ENCODE results near the gene VSTM2L. TPM values are rescaled to one million over a fixed set of nuclear protein-coding genes. Genes with fewer than 3 reads are reported as not detected.
"Not testable (repeated sequence)": the region's sequence is repeated elsewhere in the genome, so short reads cannot be mapped to it uniquely, and the experiment has no call there.

VSTM2L gene
- polyA plus RNA-seq, 5 donors = 3.5 to 30.3 (median 6.6) TPM

GRCh38 chr20:37958856-37959520 is 56.1 kb downstream of the VSTM2L start:
- no peak for DNase-seq

DNA sequence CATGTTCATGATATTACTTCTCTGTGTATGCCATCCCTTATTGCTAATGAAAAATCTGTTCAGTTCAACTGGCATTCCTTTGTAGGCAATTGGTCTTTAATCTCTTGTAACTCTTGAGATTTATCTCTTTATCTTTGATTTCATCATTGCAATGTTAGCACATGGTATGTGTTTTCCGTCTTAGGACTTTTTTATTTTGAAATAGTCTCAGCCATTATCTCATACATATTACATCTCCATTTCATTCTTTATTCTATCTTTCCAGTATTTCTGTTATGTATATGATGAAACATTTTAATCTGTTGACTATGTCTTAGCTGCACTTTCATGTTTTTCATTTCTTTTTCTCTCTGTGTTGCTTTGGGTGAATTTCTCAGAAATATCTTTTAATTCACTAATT is 58.1 kb downstream of the VSTM2L start:
- no peak for DNase-seq

GRCh38 chr20:37963483-37963882 is 60.6 kb downstream of the VSTM2L start:
- DNase-seq = not testable (repeated sequence)

GRCh38 chr20:37968841-37969401 is 66.0 kb downstream of the VSTM2L start:
- no peak for DNase-seq

GRCh38 chr20:37969949-37970855 is 67.3 kb downstream of the VSTM2L start:
- DNase-seq = no peak

- DNase-seq = no peak
These were observed 67.9 kb downstream of the VSTM2L start for GRCh38 chr20:37970856-37971245.

DNA sequence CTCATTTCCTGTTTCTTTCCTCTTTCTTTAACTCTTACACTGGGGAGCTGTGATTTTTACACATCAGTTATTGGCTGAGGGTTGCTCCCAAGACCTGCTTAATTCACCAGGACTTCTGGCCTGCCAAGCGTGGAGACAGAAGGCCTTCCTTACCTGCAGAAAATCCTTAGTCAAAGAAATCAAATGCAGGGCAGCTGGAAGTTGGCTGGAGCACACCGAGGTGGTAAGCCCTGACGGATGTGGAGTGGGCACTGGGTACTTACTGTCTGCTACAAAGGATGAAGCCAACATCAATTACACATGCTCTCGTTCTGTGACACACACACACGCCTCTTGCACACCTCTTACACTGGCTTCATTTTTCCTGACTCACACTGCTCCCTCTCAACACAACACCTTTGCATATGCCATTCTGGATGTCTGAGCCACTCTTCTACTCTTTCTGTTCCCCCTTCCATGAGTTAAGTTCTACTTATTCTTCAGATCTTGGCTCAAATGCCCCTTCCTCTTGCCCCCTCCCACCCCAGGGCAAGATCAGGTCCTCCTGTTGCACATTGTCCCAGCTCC is 68.7 kb downstream of the VSTM2L start:
- no peak for DNase-seq

DNA sequence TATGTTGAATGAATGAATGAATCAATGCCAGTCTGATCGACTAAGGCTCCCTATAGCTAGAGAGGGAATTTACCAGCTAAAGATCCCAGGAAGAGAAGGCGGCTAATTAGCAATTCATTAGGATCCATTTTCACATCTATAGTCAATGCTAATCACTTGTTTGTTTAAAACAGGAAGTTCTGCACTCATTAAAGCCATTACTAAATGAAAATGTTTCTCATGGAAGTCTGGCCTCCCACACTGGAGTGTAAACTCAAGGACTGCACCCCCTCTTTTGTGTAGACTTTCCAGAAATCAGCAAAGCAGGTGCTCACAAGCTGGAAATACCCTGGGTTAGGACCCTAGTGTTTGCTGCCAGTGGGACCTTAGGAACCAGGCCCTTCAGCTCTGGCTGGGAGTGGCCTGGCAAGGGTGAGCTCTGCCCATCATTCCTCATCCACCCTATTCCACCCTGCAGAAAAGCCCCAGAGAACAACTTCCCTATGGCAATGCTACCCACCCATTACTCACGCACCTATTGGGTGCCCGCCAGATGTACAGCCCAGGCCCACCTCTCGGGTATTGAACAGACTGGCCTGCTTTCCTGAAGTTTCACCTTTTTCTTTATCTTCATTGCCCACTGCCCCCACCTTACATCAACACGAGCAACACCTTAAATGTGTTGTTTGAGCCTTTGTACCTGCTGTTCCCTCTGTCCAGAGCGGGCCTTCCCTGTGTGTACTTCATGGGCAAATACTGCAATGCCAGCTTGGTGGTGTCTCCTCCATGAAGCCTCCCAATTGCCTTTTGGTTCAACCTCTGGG is 69.5 kb downstream of the VSTM2L start:
- DNase-seq = no peak

- no peak for DNase-seq
These were observed 70.4 kb downstream of the VSTM2L start for GRCh38 chr20:37973059-37973910.

- DNase-seq = no peak
These were observed 74.0 kb downstream of the VSTM2L start for GRCh38 chr20:37976887-37977286.

DNA sequence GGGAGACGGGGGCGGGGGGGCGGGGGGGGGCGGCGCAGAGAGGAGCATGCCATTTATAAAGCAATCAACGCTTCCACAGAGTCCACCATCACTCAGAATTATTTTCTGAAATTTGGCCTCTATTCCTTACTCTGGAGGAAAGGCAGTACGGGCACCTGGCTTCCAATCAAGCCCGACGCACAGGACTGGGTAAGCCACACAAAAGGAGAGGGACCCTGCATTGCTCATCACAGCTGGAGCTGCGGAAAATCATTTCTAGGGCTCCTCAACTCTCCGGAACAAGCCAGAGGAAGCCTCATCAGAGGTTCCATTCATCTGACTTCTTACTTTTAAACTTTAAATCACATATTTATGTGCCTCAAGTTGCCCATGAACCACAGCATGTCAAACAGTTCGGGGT is 74.4 kb downstream of the VSTM2L start:
- no peak for DNase-seq

GRCh38 chr20:37977786-37978185 is 74.9 kb downstream of the VSTM2L start:
- DNase-seq = no peak

DNA sequence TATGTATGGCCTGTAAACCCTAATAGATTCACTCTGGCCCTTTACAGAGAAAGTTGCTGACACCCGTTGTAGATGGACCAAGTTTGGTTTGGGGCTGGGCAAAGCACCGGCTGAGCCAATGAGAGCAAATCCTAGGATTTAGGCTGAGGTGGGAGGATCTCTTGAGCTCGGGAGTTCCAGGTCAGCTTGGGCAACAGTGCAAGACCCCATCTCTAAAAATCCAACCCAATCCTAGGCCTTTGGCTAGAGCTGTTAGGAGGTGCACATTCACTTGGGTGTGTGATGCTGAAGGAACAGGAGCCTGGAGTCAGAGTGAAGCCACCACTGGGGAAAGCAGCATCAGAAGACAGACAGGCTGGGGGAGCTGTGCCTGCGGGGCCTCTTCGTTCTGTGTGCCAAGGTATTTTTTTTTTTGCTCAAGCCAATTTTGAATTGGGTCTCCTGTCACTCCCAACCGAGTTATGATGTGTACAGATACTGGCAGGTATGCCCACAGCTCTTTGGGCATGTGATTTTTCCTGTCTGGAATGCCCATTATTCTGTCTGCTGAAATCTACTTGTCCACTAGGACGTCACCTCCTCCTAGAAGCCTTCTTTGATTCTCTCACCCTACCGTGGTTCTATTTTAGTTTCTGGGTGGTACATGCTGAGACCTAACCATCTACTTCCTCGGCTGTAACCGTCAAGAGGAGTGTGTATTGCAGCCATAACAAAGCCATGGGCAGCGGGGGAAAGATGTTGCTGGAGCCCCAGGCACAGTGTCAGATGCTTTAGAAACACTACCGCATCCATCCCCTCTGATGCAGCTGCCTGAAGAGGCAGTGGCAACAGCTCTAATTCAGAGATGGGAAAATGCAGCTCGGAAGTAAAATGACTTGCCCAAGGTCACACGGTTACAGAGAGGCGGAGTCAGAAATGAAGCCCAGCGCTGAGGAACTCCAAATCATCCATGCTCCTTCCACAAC is 76.4 kb downstream of the VSTM2L start:
- DNase-seq = no peak

GRCh38 chr20:37980383-37980782 is 77.5 kb downstream of the VSTM2L start:
- DNase-seq = no peak

DNA sequence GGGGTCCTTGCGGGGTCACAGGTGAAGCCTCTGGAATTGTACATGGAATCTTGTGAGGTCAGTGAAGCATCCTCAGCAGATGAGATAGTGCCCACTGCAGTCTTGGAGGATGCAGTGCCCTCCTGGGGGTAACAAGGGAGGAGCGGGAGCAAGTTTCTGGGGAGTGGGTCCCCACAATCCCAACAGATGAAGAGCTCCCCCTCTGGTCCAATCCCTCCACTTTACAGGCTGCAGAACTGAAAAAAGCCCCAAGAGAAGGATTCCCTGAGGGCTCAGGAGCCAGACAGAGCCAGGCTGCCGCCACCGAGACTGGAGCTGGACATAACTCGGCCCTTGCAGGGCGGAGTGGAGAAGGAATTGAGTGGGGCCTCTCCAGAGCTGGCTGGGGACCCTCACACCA is 77.9 kb downstream of the VSTM2L start:
- DNase-seq = no peak

DNA sequence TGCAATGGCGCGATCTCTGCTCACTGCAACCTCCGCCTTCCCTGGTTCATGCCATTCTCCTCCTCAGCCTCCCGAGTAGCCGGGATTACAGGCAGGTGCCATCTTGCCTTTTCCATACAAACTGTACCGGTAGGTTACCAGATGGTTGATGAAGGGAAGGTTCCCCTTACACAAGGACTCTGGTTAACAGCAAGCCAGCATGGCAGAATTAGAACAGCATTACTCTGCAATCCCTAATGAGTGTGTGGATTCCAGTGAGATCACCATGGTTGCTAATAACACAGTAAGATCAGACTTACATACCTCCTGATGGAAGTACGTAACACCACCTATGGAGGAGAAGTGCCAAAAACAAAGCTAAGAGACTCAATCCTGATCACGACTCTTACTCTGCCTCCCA is 78.6 kb downstream of the VSTM2L start:
- DNase-seq = no peak

DNA sequence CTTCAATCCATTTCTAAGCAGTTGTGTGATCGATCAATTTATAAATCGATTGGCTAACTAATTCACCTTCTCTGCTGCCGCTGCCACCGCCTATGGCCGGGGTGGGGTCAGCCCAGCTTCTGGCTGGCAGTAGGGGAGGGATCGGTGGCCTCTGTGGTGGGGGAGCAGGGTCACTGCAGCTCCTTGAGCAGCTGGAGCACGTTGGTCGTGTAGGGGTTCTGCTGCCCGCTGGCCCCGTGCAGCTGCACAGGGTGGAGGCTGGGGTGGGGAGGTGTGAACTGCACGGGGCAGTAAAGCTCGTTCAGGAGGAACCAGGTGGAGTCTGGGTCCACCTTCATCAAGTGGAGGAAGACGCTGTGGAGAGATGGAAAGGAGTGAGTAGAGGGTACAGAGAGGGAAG is 80.4 kb downstream of the VSTM2L start:
- DNase-seq = no peak

DNA sequence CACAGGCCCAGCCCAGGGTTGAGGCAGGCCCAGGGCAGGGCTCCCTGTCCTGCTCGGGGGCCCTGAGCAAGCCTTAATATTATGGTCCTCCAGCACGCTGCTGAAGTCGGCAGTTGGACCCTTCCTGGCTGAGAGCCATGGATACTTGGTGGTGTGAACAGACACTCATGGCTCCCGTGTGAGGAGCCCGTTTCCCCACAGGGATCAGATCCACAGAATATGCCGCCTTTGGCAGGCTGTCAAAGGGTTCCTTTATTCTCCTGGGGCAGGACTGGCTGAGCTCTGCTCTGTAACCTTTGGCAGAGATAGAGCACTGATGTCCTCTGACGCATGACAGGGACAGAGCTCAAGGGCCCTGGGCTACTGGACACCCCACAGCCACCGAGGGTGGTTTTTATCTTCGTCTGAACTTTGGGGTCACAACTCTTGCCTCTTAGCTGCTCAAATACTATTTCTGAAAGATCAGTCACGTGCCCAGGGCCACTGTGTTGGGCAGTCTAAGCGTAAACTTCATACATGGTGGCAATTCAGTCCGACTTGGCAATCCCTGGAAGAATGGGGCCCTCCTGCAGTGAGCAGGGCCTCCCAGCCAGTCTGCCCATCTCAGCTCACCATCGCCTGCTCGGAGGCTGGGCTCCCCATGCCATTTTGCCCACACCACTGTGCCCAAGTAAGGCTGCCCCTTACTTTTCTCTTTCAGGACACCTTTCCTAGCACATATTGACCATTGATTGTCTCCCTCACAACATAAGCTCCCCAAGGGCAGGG is 81.3 kb downstream of the VSTM2L start:
- peak in 1 of 2 donors; percentile 37 for DNase-seq
